Transverse colon (tissue), 3 donors: Measurements from ENCODE around the gene FAM83C.

ENCODE experiments used
- CTCF ChIP-seq, 5 experiments: fragments of 200-600 bp in 3 of 5; fragments of 450-650 bp in 2 of 5; sonication (generic) in 3 of 5; IDR thresholded peaks; 1 replicate in 2 of 5; 2 replicates in 3 of 5; pipeline ENCODE4 v1.5.1; 2016 to 2017; ENCODE audit warnings: antibody characterized with exemption in 5 of 5, inconsistent platforms in 3 of 5, mild to moderate bottlenecking in 2 of 5, moderate library complexity in 1 of 5
- EP300 ChIP-seq: sonication (generic); formaldehyde crosslinking; IDR thresholded peaks from one replicate; pipeline ENCODE4 v1.6.1; 2017; ENCODE audit warnings: antibody characterized with exemption, low read depth

GRCh38 chr20:35274172-35275092 lies 17.8 kb downstream of the FAM83C start:
- TF ChIP-seq CTCF (IDR thresholded peaks at IDR 0.05) (no peak), EP300 (no peak)
